GM18867 (cell line): ENCODE measurements around the gene SLC35E2B.
"Not testable (repeated sequence)": the region's sequence is repeated elsewhere in the genome, so short reads cannot be mapped to it uniquely, and the experiment has no call there.

ENCODE experiments used
- ATAC-seq: cut with Tn5 transposase; IDR thresholded peaks from one replicate; pipeline ENCODE4 v1.9.1; 2021; ENCODE audit warnings: mild to moderate bottlenecking, moderate library complexity; ENCODE audit not compliant: unreplicated experiment

The SLC35E2B gene

GRCh38 chr1:1677718-1678580 is 14.6 kb downstream of the SLC35E2B start:
- peak; percentile 44 for ATAC-seq

DNA sequence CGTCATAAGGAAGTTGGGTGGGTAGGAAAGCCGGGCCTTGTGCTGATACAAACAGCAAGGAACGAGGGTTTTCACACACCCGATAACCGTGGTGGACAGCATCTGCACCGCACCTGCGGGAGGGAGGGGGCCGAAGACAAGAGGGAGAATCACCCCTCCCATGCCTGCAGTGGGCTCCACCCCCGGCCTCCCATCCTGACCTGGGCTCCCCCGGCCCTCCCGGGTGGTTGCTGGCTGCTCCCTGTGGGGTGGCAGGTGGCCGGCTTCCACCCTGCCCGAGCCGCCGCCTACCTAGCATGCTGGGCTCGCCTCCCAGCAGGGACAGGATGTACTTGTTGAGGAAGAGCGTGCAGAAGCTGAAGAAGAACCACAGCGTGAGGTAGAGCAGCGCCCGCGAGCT is 16.5 kb downstream of the SLC35E2B start:
- not testable (repeated sequence) for ATAC-seq

DNA sequence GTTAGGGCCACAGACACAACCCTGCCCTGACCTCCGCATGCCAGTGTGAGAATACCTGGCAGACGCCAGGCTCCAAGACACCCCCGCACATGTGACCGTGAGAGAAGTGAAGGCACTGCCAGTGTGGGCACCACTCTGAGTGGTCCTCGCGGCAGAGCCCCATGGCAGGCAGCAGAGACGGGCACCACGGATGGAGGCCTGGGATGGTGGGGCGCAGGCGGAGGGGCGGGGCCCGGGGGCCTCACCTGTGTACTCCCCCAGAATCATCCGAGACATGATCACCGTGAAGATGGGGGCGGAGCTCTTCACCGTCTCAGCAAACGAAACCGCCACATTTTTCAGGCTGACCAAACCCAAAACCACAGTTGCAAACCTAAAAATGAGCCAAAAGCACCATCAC is 17.4 kb downstream of the SLC35E2B start:
- peak; percentile 20 for ATAC-seq

DNA sequence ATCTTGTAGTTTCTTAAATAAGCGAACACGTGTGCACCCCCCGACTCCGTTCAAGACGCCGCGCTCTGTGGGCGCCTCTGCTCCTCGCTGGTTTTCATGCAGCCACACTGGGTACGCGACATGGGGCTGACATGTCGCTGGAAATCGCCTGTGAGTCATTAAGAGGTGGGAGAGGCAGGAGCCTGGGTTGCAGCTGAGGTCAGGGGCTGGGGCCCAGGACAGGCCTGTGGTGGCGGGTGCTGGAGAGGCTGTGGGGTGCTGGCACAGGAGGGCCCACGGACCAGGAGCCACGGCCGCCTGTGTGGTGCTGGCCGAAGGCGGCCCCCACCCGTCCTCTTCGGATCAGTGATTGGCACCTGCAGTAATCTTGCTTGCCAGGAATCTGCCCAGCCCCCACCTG is 17.8 kb downstream of the SLC35E2B start:
- ATAC-seq, result not testable (repeated sequence)

DNA sequence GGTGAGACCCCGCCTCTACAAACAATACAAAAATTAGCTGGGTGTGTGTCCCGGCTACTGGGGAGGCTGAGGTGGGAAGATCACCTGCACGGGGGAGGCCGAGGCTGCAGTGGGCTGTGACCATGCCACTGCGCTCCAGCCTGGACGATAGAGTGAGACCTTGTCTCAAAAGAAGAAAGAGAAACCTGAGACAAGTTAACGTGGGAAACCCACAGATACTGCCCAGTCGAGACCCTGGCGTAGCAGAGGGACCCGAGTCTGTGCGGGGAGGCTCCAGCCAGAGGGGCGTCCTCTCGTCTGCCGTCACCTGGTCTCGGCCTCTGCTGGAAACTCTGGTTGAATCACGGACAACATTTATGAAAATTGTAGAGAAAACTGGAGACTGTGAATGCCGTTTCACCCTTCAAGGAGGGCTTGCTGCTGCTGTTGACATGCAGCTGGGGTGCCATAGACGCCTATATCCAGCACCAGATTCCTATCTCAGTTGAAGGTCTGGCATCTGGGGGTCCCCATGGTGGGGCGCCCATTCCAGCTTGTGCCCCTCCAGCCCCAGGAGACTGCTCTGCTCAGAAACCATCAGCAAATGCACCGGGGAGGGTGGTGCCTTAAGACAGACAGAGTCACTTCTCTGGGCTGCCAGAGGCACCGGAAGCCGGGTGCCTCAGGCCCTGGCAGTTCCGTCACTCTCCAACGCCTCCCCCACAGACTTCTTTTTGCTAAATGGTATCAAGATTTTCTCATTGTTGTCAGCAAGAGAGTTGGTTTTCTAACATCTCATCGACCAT is 20.2 kb downstream of the SLC35E2B start:
- ATAC-seq, result no peak

GRCh38 chr1:1671365-1672119 is 21.1 kb downstream of the SLC35E2B start:
- ATAC-seq, result no peak

DNA sequence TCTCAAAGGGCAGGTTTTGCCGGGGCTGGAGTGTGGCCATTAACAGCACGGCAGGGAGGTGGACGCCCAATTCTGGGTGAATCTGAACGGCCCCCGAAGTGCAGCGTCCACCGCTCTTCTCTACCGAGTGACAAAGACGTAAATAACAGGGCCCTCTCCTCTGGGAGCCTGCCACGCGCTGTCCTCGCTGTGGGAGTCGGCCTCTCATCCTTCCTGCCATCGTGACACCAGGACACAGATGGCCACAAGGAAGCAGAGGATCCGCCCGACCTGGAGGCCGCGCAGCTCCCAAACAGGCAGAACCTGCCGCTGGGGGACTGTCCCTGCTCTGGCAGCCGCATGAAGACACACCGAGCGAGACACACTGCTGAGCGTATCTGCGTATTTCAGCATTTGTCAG is 21.7 kb downstream of the SLC35E2B start:
- ATAC-seq, result no peak

DNA sequence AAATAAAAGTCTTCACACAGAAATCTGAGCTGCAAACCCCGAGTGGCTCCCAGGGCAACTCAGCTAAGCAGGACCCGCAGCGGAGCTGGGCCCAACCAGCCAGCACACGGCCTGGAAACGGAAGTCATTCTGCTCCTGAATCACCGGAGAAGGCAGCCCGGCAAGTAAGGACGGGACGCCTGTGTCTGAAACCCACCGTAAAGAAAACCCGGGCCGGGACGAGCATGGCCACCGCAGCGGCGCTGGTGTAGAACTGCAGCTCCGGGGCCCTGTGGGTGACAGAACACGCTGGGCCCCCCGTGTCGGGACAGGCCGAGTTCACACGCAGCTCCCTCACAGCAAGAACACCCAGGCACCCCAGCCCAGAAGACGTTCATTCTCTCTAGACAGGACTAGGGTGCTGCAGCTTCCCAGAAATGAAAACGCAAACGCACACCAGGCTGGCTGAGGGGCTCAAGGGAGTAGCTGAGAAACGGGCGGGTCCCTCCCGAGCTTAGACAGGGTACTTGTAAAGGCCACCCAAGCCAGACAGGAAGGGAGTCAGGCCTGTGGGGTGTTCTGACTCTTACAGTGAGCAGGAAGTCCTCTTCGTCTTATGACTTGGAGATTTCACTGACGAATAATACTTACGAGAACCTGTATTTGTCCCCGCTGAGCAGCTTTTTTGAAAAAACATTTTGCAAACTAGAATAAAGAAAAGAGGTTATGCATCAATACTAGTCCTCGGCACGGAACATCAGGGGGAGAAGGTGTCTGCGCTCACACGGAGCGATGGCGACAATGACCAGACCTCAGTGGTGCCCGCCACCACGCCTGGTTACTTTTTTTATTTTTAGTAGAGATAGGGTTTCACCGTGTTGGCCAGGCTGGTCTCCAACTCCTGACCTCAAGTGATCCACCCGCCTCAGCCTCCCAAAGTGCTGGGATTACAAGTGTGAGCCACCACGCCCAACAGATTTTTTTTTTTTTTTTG is 22.8 kb downstream of the SLC35E2B start:
- no peak for ATAC-seq

- no peak for ATAC-seq
These were observed 26.1 kb downstream of the SLC35E2B start for GRCh38 chr1:1666526-1666925.

- ATAC-seq, result no peak
These were observed 26.8 kb downstream of the SLC35E2B start for GRCh38 chr1:1665815-1666251.

- ATAC-seq, result no peak
These were observed 27.4 kb downstream of the SLC35E2B start for GRCh38 chr1:1664941-1665814.

- not testable (repeated sequence) for ATAC-seq
These were observed 28.3 kb downstream of the SLC35E2B start for GRCh38 chr1:1664318-1664717.

- not testable (repeated sequence) for ATAC-seq
These were observed 29.6 kb downstream of the SLC35E2B start for GRCh38 chr1:1662830-1663560.

- ATAC-seq, result not testable (repeated sequence)
These were observed 30.2 kb downstream of the SLC35E2B start for GRCh38 chr1:1662392-1662791.

GRCh38 chr1:1658583-1659549 is 33.7 kb downstream of the SLC35E2B start, which contains the start of gene CDK11B:
Gene CDK11B (minus strand): TSS chr1:1659004. CDS start chr1:1657485, 1,519 bp downstream.
- peak; percentile 83 for ATAC-seq

GRCh38 chr1:1648265-1648664 is 44.3 kb downstream of the SLC35E2B start:
- not testable (repeated sequence) for ATAC-seq
